Endothelial cell of umbilical vein (primary cell): ENCODE results near the gene DBNL.

Source experiments
- EZH2 ChIP-seq: IDR thresholded peaks from 2 replicates; pipeline ENCODE4 v1.6.1; 2012; ENCODE audit warnings: borderline replicate concordance, low read depth, mild to moderate bottlenecking, moderate library complexity, low read length, inconsistent platforms; ENCODE audit not compliant: severe bottlenecking
- FOS ChIP-seq: IDR thresholded peaks from 2 replicates; pipeline ENCODE4 v1.6.1; 2011; ENCODE audit warnings: mild to moderate bottlenecking, low read length, moderate library complexity, borderline replicate concordance; ENCODE audit not compliant: insufficient read depth
- GATA2 ChIP-seq: IDR thresholded peaks from 2 replicates; pipeline ENCODE4 v1.7.0; 2011; ENCODE audit warnings: low read depth, mild to moderate bottlenecking, moderate library complexity, mixed read lengths, low read length; ENCODE audit not compliant: insufficient read length, insufficient read depth
- MYC ChIP-seq: IDR thresholded peaks from one replicate; pipeline ENCODE4 v1.6.1; 2011; ENCODE audit warnings: mild to moderate bottlenecking, low read depth, low read length
- POLR2A ChIP-seq: IDR thresholded peaks from 2 replicates; pipeline ENCODE4 v1.6.1; 2012; ENCODE audit warnings: low read depth, mild to moderate bottlenecking, control low read depth, low read length
- POLR2AphosphoS5 ChIP-seq: IDR thresholded peaks from 2 replicates; pipeline ENCODE4 v1.6.1; 2012; ENCODE audit warnings: low read depth, mild to moderate bottlenecking, control low read depth, low read length, moderate library complexity; ENCODE audit not compliant: insufficient read depth
- TF ChIP-seq, protein P1 (sequence below), 2 donors: IDR thresholded peaks; 1 replicate in 1 of 2; 2 replicates in 1 of 2; pipeline ENCODE4 v1.5.1; 2011; ENCODE audit warnings: low read length in 2 of 2, mild to moderate bottlenecking in 2 of 2, moderate library complexity in 2 of 2, control low read depth in 1 of 2, inconsistent platforms in 1 of 2, low read depth in 1 of 2; ENCODE audit not compliant: insufficient read depth in 1 of 2; ENCODE audit errors: extremely low read depth in 1 of 2

- TF ChIP-seq, protein P1, sequence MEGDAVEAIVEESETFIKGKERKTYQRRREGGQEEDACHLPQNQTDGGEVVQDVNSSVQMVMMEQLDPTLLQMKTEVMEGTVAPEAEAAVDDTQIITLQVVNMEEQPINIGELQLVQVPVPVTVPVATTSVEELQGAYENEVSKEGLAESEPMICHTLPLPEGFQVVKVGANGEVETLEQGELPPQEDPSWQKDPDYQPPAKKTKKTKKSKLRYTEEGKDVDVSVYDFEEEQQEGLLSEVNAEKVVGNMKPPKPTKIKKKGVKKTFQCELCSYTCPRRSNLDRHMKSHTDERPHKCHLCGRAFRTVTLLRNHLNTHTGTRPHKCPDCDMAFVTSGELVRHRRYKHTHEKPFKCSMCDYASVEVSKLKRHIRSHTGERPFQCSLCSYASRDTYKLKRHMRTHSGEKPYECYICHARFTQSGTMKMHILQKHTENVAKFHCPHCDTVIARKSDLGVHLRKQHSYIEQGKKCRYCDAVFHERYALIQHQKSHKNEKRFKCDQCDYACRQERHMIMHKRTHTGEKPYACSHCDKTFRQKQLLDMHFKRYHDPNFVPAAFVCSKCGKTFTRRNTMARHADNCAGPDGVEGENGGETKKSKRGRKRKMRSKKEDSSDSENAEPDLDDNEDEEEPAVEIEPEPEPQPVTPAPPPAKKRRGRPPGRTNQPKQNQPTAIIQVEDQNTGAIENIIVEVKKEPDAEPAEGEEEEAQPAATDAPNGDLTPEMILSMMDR (IDR thresholded peaks at IDR 0.05; ENCODE audit: extremely low read depth in 1 of 2, insufficient read depth in 1 of 2, low read depth in 1 of 2, low read length in 2 of 2), result no peak
- TF ChIP-seq POLR2A (no peak), EZH2 (no peak), GATA2 (no peak), POLR2AphosphoS5 (no peak), MYC (no peak), FOS (no peak)
Measured at GRCh38 chr7:44095781-44096180, 51.3 kb downstream of the DBNL start.
